Type B pancreatic cell (in vitro differentiated cells): Measurements from ENCODE around the gene CD70. TPM values are rescaled to one million over a fixed set of nuclear protein-coding genes. Genes with fewer than 3 reads are reported as not detected.
"Not testable (repeated sequence)": the region's sequence is repeated elsewhere in the genome, so short reads cannot be mapped to it uniquely, and the experiment has no call there.

Source experiments
- DNase-seq: peaks from one replicate; pipeline ENCODE4 v3.0.0; 2021; ENCODE audit warnings: mixed read lengths; ENCODE audit not compliant: unreplicated experiment; ENCODE audit errors: extremely low spot score
- H3K27ac Mint-ChIP-seq: 2 replicates; pipeline ENCODE4 v1.8.0; 2021; ENCODE audit warnings: mild to moderate bottlenecking, mixed read lengths
- H3K27me3 Mint-ChIP-seq: 2 replicates; pipeline ENCODE4 v1.8.0; 2021; ENCODE audit warnings: mixed read lengths
- H3K36me3 Mint-ChIP-seq: 2 replicates; pipeline ENCODE4 v1.8.0; 2021; ENCODE audit warnings: mixed read lengths
- H3K4me1 Mint-ChIP-seq: one replicate; pipeline ENCODE4 v1.8.0; 2021; ENCODE audit warnings: mixed read lengths; ENCODE audit not compliant: unreplicated experiment
- H3K4me3 Mint-ChIP-seq: 2 replicates; pipeline ENCODE4 v1.8.0; 2021; ENCODE audit warnings: mild to moderate bottlenecking, mixed read lengths
- H3K9me3 Mint-ChIP-seq: 2 replicates; pipeline ENCODE4 v1.8.0; 2021; ENCODE audit warnings: mixed read lengths
- total RNA-seq: library from RNA; stranded (reverse); gene quantifications from 2 replicates; pipeline ENCODE4 v1.2.1, GENCODE V29; 2021; ENCODE audit warnings: low replicate concordance
- TF ChIP-seq, protein P1 (sequence below): fragments of 200-600 bp; sonication (generic); conservative IDR thresholded peaks from 2 replicates; pipeline ENCODE4 v1.5.0; 2021; ENCODE audit warnings: antibody characterized with exemption, mild to moderate bottlenecking

CD70 gene
- total RNA-seq, 1 donor from 2014 or later = 1.0 TPM

- no peaks in the 10 kb centered on the region for H3K9me3 Mint-ChIP-seq
- TF ChIP-seq, protein P1, sequence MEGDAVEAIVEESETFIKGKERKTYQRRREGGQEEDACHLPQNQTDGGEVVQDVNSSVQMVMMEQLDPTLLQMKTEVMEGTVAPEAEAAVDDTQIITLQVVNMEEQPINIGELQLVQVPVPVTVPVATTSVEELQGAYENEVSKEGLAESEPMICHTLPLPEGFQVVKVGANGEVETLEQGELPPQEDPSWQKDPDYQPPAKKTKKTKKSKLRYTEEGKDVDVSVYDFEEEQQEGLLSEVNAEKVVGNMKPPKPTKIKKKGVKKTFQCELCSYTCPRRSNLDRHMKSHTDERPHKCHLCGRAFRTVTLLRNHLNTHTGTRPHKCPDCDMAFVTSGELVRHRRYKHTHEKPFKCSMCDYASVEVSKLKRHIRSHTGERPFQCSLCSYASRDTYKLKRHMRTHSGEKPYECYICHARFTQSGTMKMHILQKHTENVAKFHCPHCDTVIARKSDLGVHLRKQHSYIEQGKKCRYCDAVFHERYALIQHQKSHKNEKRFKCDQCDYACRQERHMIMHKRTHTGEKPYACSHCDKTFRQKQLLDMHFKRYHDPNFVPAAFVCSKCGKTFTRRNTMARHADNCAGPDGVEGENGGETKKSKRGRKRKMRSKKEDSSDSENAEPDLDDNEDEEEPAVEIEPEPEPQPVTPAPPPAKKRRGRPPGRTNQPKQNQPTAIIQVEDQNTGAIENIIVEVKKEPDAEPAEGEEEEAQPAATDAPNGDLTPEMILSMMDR = no peak
- H3K4me1 Mint-ChIP-seq = no peaks in the 10 kb centered on the region
- H3K36me3 Mint-ChIP-seq = no peaks in the 10 kb centered on the region
- H3K27me3 Mint-ChIP-seq = peaks cover 33% of the 10 kb centered on the region
- no peak overlapping the region for H3K27ac Mint-ChIP-seq
- no peak for DNase-seq
- no peak overlapping the region for H3K4me3 Mint-ChIP-seq
These were observed 9.0 kb upstream of the CD70 start for GRCh38 chr19:6599866-6600454.

- peaks cover 43% of the 10 kb centered on the region for H3K27me3 Mint-ChIP-seq
- not testable (repeated sequence) for H3K27ac Mint-ChIP-seq, DNase-seq, H3K9me3 Mint-ChIP-seq, H3K4me1 Mint-ChIP-seq, H3K4me3 Mint-ChIP-seq, H3K36me3 Mint-ChIP-seq
These were observed 7.4 kb upstream of the CD70 start for GRCh38 chr19:6598254-6598892.

DNA sequence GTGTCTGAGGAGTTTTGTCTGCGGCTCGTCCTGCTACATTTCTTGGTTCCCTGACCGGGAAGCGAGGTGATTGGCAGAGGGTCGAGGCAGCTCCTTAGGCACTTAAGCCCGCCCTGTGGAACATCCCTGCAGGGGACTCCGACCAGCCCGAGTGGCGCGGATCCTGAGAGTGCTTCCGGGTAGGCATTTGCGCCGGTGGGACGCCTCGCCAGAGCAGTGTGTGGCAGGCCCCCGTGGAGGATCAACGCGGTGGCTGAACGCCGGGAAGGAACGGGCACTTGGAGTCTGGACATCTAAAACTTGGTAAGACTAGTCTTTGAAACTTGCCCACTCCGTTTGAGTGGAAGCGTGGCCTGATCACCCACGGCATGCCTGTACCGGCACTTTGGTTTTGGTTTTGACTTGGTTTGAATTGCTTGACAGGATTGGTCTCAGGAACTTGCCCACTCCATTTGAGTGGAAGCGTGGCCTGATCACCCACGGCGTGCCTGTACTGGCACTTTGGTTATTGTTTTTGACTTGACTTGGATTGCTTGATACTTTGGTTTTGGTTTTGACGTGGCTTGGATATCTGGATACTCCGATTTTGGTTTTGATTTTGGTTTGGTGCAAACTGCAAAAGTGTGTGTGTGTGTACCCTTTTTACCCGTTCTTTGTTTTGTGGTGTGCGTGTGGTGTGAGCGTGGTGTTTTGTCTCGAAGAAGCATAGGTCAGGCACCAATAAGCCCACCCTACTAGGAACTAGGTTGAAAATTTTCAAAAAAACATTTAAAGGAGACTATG lies 6.7 kb upstream of the CD70 start:
- H3K4me1 Mint-ChIP-seq, H3K27ac Mint-ChIP-seq, H3K4me3 Mint-ChIP-seq, H3K36me3 Mint-ChIP-seq, H3K9me3 Mint-ChIP-seq: not testable (repeated sequence)
- peaks cover 46% of the 10 kb centered on the region for H3K27me3 Mint-ChIP-seq
- peak; percentile 53 for DNase-seq

DNA sequence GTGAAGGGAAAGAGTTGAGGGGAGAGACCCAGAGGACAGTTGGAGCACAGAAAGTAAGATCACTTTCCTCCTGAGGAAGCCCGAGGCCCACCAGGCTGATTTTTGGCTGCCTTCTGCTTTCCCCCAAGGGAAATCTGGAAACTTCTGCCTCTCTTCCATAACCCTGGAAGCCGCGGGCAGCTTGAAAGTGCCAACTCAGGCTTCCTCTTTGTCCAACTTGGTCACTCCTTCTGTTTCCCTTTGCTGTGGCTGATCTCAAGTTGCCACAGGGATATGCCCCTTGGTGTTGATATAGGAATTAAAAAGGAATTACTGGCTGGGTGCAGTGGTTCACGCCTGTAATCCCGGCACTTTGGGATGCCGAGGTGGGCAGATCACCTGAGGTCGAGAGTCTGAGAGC lies 5.7 kb upstream of the CD70 start:
- peaks cover 6% of the 10 kb centered on the region for H3K9me3 Mint-ChIP-seq
- no peak overlapping the region for H3K4me3 Mint-ChIP-seq
- TF ChIP-seq, protein P1 = no peak
- H3K36me3 Mint-ChIP-seq = no peaks in the 10 kb centered on the region
- H3K4me1 Mint-ChIP-seq = no peaks in the 10 kb centered on the region
- DNase-seq = peak; percentile 11
- H3K27ac Mint-ChIP-seq = no peak overlapping the region
- peaks cover 52% of the 10 kb centered on the region for H3K27me3 Mint-ChIP-seq

GRCh38 chr19:6593651-6594416 lies 2.9 kb upstream of the CD70 start:
- H3K9me3 Mint-ChIP-seq = peaks cover 6% of the 10 kb centered on the region
- TF ChIP-seq, protein P1 = no peak
- H3K4me1 Mint-ChIP-seq = peaks cover 5% of the 10 kb centered on the region
- no peak overlapping the region for H3K27ac Mint-ChIP-seq
- DNase-seq = no peak
- H3K4me3 Mint-ChIP-seq = no peak overlapping the region
- peaks cover 62% of the 10 kb centered on the region for H3K27me3 Mint-ChIP-seq
- no peaks in the 10 kb centered on the region for H3K36me3 Mint-ChIP-seq

- peaks cover 83% of the 10 kb centered on the region for H3K27me3 Mint-ChIP-seq
- peaks cover 11% of the 10 kb centered on the region for H3K4me1 Mint-ChIP-seq
- peak overlapping the region; percentile 50 for H3K27ac Mint-ChIP-seq
- TF ChIP-seq, protein P1 = no peak
- DNase-seq = no peak
- peak overlapping the region; percentile 70 for H3K4me3 Mint-ChIP-seq
- peaks cover 6% of the 10 kb centered on the region for H3K9me3 Mint-ChIP-seq
- no peaks in the 10 kb centered on the region for H3K36me3 Mint-ChIP-seq
These were observed 608 bp downstream of the CD70 start for GRCh38 chr19:6590258-6590826.
